RPMI7951 (cell line): Measurements from ENCODE around the gene STXBP5. TPM values are rescaled to one million over a fixed set of nuclear protein-coding genes. Genes with fewer than 3 reads are reported as not detected.
A peak's percentile ranks its signal among the peaks of the same experiment; 100 is the strongest.

Experiments
- DNase-seq: peaks from one replicate; pipeline ENCODE4 v3.0.0-alpha.2; 2012; ENCODE audit warnings: low read depth
- total RNA-seq: library from RNA; depleted of rRNA; stranded (reverse); fragments of >200 nt; shearing (Covaris generic); gene quantifications from 2 replicates; pipeline ENCODE4 v1.2.3, GENCODE V29; 2014

Gene STXBP5
- total RNA-seq, 1 experiment from 2014 or later: 27.6 TPM

DNA sequence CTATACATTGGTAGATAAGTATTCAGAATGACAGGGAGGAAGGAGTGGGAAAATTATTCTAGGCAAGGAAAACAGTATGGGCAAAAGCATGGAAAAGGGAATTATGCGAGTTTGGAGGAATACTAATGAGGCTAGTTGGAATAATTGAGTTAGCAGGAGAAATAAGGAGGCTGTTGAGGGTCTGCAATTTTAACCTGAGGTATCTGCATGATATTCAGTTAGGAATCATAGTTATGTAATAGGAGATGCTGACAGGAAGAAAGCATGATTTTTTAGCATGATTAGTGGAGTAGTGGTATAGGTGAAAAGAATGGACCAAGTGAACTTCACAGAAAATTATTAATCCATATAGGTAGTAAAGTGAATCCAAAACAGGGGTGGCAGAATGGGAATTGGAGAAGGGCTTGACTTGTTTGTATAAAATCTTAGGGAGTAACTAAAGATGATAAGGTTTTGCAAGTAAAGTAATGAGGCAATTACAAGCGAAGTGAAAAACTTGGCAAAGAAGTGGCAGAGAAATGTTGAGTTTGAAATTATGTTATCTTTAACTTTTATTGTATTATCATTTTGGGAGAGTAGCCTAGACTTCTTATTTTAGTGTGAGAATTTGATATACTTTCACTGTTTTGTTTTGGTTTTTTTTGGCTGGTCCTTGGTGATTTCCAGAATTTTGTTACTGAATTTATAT, 5.7 kb downstream of the STXBP5 start:
- no peak for DNase-seq

DNA sequence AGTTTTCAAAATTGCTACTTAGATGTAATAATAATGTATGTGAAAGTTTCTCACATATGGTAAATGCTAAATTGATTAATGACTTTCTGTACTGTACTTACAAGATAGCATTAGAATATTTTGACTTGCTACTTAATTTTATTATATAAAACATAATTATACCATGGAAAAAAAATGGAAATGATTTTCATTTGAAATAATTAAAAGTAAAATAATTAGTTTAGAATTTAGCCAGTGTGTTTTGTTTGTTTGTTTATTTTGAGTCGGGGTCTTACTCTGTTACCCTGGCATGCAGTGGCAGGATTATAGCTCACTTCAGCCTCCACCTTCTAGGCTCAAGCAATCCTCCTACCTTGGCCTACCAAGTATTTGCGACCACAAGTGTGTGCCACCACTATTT, 7.1 kb downstream of the STXBP5 start:
- DNase-seq: no peak

DNA sequence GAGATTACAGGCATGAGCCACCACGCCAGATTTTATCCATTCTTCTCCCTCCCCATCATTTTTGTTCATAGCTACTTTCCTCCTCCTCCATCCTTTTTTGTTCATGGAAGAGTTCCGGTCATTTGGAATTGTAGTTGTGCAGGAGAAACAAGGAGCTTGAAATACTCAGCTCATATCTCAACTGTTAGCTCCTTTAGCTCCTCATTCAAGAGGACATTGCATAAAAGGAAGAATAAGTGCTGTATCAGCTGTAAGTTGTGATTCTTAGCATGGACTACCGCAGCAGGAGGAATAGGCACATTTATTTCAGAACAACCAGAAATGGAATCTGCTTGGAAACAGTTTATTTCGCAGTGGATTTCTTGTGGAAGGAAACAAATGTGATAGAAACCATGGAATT, 7.6 kb downstream of the STXBP5 start:
- DNase-seq: no peak

DNA sequence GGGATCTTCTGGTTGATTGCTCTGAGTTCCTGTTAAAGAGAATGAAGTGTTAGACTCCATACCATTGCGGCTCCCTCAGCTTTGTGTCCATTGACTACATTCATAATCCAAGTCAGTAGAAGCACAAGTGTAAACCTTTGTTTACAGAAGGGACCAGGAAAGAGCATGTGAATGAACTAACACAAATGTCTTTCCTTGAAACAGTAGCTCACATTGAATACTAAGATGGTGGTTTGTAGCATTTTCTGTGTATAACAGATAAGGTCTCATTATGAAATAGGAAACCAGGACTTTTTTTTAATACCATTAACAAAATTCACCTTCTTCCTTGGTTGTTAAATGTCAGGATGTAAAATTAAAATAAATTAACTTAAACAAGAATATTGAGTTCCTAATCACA, 8.4 kb downstream of the STXBP5 start:
- DNase-seq: no peak

DNA sequence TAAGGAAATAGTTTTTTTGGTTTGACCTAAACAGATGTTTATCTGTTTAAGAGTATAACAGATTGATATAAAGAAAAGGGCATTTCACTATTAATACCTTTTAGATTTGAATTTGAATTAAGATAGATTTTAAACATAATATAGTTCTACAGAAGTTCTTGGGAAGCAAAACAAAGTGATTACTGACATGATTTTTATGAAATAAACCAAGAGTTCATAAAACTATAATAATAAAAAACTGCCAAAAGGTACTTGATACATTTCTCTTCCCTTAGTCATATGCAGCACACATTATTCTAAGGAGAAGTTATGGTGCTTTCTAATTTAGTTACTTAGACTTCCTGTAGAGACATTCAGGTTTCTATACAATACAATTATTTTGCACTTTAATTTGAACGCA, 9.6 kb downstream of the STXBP5 start:
- no peak for DNase-seq

DNA sequence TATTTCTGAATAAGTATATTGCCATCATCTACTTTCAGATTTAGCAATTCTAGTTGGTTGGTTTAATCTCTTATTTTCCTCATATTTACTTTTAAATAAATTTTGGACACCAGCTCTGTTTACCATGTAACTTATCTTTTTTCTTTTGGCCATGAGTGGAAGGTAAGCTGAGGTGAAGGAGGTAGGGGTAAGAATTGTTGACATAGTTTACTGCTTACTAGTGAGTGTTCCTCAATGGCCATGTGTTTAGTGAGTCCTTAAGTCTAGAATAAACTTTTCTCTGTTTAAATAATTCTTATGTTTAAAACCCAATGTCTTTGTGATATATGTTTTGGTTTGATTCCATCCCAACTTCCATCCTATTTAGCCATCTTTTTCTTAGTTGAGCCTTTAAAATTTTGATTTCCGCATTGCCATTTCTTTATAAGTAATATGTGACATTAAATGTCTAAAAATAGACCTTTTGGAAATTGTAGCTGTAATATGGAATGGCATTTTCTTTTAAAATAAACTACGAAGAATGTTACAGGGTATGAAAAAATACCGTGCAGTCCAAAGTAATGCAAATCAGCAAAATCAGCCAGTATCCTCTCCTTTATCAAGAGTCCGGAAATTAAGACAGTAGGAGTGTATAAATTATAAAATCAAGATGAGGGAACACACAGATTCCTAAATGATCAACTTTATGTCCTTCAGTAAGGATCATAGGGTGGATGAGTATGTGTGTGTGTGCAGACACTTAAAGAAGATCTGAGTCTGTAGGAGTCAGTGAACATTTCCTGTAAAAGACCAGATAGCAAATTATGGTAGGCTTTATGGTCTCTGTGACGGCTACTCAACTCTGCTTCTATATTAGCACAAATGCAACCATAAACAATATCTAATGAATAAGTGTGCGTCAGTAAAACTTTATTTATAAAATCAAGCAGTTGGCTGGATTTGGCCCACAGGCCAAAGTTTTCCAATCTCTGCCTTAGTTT, 10.3 kb downstream of the STXBP5 start:
- no peak for DNase-seq

DNA sequence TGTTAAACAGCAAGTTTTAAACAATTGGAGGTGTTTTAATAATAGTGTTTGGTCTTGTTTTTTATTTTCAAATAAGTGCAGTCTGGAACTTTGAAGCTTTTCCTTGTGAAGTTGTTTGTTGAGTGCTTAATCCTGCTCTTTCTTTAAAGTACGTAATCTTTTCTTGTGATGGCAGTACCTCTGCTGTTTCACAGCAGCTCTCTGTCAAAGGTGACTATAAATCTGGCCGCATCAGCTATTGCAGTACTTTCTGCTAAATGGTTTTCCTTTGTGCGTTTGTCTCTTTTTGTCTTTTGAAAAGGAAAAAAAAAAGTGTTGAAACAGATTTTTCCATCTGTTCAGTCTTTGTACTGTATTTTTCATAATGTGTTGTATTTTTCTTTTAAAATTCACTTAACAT, 12.7 kb downstream of the STXBP5 start:
- DNase-seq: no peak

DNA sequence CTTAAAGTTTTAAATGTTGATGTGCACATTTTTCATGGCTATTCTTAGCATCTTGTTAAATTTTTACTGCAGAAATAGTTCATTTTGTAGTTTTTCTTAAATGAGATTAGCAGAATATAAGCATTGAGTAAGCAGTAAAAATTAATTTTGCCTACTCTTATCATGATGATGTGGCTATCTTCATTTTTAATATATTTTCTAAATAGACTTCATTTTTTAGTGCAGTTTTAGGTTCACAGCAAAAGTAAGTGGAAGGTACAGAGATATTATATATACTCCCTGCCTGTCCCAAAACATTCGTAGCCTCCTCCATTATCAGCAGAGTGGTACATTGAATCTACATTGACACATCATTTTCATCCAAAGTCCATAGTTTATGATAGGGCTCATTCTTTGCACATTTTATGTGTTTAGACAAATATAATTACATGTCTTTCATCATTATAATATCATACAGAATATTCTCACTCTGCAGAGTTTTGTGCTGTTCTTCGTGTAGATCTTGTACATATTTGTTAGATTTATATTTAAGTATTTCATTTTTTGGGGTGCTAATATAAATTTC, 13.7 kb downstream of the STXBP5 start:
- no peak for DNase-seq

DNA sequence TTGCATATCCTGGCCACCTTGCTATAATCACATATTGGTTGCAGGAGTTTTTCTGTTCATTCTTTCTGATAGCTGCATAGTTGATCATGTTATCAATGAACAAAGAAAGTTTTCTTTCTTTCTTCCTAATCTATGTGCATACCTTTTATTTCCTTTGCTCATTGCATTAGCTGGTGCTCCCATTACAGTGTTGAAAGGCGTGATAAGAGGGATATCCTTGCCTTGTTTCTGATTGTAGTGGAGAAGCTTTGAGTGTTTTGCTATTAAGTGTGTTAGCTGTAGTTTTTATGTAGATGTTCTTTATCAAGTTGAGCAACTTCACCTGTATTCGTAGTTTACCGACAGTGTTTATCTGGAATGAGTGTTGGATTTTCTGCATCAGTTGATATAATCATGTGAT, 14.6 kb downstream of the STXBP5 start:
- DNase-seq: no peak

DNA sequence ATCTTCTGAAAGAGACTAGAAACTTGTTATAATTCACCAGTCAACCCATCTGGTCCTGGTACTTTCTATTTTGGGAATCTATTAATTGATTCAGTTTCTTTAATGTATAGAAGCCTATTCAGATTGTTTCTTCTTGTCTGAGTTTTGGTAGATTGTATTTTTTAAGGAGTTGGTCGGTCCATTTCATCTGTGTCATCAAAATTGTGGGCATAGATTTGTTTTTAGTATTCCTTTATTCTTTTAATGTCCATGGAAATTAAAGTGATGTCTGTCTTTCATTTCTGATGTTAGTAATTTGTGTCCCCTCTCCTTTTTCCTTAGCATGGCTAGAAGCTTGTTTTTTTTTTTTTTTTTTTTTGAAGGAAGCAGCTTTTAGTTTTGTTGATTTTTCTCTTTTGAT, 15.2 kb downstream of the STXBP5 start:
- no peak for DNase-seq

DNA sequence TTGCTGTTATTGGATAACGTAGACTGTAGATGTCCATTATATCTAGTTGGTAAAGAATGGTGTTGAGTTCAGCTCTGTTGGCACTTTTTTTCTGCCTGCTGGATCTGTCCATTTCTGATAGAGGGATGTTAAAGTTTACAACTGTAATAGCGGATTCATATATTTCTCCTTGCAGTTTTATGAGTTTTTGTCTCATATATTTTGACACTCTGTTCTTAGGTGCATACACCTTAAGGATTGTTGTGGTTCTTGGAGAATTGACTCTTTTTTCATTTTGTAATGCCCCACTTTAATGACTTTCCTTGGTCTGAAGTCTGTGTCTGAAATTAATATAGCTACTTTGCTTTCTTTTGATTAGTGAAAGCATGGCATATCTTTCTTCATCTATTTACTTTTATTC, 16.1 kb downstream of the STXBP5 start:
- DNase-seq: no peak

DNA sequence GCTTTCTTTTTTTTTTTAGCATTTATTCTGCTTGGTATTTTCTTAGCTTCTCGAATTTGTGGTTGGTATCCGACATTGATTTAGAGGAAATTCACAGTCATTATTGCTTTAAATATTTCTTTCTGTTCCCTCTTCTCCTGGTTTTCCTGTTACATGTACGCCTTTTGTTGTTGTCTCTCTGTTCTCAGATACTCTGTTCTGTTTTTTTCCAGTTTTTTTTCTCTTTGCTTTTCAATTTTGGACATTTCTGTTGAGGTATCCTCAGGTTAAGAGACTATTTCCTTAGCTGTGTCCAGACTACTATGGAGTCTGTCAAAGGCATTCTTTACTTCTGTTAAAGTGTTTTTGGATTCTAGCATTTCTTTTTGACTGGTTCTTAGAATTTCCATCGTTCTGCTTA, 17.5 kb downstream of the STXBP5 start:
- no peak for DNase-seq

DNA sequence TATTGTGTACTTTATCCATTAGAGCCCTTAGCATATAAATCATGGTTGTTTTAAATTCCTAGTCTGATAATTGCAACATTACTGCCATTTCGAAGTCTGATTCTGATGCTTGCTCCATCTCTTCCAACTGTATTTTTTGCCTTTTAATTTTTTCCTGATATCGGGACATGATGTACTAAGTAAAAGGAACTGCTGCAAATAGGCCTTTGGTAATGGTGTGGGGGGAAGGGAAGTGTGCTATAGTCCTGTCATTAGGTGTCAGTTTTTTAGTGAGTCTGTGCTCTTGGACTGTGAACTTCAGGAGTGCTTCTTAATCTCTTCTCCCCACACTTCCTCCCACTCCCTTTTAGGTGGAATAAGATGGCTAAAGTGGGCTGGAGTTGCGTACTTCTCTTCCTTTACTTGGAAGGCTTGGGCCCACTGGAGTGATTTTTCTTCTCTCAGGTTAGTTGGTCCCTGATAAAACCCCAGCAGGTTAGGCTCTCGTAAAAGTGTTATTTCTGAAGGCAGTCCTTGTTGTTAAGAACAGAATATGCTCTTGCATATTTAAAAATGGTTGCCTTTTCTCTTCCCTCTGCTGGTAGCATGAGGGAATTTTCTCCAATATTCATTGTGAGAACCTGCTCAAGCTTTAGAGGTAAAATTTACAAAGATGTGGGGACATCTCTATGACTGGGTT, 18.1 kb downstream of the STXBP5 start:
- peak; percentile 30 for DNase-seq

DNA sequence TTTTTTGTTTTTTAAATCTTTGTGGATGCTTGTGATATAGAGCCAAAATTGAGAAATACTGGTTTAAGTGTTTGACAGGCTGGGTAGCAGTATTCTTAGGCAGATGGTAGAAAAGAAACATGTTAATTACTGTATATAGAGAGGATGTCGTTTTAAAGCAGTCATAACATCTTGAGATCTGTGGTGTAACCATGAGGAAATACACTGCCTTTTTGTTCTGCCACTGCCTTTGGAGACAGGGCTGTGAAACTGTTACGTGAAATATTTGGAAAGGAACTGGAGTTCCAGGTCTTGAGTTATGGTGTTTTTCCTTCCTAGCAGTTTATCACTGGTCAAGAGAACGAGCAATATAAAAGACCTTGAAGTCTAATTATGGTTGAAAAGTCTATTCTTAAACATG, 19.5 kb downstream of the STXBP5 start:
- no peak for DNase-seq

DNA sequence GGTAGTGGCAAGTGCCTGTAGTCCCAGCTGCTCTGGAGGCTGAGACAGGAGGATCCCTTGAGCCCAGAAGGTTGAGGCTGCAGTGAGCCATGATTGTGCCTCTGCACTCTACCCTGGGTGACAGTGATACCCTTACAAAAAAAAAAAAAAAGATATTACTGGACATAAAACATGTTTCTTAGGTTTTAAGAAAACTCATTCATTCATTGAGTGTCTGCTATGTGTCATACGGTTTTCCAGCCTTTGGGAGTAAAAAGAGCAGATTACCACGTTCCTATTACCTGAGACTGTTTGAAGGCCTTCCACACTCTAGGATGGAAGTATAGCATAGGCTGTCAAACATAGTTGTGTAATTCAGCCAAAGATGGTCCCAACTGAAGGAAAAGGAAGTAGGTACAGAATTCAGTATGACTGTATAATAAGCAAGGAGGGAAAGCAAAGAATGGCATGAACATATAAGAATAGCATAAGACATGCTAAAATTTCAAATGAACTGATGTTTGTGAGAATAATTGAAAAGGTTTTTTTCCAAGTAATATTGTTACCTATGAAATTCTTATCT, 22.0 kb downstream of the STXBP5 start:
- no peak for DNase-seq

DNA sequence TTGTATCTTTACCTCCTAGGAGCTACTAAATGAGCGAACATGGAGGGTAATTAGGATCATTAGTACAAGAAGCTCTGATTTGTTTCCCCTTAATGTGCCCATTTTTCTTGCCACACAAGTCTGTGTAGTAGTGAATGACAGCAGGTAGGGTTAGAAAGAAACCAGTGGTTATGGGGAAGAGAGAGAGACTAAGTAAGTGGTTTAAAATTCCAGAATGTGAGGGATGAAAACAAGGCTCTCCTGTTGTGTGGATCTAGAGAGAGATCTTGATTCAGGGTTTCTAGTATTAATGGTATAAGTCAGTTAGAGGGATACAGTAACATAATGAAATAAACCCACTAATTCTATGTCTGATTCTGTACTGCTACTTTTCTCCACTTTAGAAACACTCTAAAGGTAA, 22.7 kb downstream of the STXBP5 start:
- no peak for DNase-seq

DNA sequence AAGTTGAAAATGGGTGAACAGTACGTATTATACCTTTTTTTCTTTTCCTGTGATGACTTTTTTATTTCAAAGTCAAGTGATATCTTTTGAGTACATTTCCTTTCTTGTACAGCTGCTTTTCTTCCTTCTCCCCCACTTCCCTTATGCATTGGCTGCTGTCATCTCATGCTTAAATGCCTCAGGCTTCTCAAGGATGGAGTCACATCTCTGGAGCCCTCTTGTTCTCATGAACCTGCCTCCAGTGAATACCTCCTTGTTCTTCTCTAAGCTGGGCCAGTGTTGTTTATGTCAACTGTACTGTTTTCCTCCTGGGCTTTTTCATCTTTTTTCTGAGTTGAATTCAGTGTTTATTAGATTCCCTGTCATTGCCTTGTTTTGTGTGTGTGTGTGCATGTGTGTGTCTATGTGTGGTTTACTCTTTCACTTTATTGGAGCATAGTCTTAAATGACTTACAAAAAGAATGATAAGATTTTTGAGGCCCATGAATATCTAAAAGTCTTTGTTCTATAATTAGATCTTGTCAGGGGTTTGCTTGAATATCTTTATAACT, 23.6 kb downstream of the STXBP5 start:
- peak; percentile 51 for DNase-seq

DNA sequence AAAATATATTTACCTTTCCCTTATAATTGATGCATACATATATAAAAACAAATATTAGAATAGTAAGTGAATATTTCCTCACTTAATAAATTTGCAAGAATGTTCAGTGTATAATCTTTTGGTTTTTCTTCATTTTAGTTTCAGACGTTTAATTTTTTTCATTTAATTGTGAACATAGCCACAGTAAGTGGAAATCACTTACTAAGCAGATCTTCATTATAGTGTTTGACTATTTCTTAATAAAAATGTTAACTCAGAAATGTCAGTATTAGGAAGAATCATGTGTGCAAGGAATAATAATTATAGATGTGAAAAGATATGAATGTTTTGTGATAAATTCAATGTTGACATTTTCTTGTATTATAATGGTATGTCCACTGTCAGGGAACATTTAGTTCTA, 27.4 kb downstream of the STXBP5 start:
- no peak for DNase-seq

DNA sequence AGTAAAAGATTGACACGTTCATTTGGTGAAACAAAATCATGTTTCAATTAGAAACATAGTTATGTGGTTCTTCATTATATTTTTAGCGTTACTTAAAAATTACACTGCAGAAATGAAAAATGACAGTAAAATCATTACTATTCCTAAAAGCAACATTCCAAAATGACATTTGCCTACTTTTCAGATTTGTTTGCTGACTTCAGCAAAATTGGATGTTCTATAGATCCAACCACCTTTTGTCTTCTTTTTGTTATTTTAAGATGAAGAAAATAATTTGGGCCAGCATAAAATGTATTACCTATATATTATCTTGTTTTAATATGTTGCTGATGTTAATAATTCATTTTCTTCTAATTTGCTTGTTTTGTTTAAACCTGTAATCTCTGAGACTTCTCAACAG, 30.5 kb downstream of the STXBP5 start:
- no peak for DNase-seq

DNA sequence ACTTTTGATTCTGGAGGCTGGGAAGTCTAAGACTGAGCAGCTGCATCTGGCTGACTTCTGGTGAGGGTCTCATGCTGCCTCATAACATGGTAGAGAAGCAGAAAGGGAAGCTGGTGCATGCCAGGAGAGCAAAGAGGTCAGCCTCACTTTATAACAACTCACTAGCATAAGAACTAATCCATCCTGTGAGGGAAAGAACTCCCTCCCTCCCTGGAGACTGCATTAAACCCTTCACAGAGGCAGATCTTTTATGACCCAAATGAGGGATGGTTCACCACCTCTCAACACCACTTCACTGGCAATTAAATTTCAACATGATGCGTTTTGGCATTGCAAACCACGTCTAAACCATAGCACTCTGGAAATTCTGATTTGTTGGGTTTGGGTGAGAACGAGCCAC, 33.9 kb downstream of the STXBP5 start:
- no peak for DNase-seq

DNA sequence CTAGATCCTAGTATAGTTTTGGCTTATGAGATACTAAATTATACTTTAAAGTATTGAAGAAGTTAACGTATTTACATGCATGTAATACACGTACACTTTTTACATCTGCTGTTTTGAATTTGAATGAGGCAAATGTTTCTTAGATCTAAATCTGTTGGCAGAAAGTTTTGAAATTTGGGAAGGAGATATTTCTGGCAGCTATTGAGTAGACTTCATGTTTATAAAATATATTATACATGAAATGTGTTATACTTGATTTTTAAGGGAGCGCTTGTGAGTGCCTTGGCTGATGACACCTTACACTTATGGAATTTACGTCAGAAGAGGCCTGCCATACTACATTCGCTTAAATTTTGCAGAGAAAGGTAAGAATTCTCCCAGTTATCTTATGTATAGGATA, 34.7 kb downstream of the STXBP5 start:
- DNase-seq: no peak

DNA sequence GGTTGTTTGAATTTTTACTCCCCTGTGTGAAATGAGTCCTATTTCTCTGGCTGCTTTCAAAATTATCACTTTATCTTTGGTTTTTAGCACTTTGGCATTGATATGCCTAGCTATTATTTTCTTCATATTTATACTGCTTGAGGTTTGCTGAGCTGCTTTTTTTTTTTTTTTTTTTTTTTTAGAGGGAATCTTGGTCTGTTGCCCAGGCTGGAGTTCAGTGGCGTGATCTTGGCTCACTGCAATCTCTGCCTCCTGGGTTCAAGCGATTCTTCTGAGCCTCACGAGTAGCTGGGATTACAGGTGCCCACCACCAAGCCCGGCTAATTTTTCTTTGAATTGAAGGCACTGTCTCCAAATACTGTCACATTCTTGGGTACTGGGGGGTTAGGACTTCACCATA, 40.6 kb downstream of the STXBP5 start:
- DNase-seq: no peak
